HCT116 (cell line): Measurements from ENCODE around the gene ANKRD6. TPM values are rescaled to one million over a fixed set of nuclear protein-coding genes. Genes with fewer than 3 reads are reported as not detected.

ENCODE experiments used
- ATAC-seq: fragments of 200-7000 bp; cut with Tn5 transposase; 2 replicates; pipeline ENCODE4 v1.9.1; 2020; ENCODE audit warnings: mild to moderate bottlenecking, moderate library complexity
- BruUV-seq: library from RNA; stranded (reverse); fragments of 400-500 nt; replicated peaks from 2 replicates; lab custom pipeline; 2021; lab: Mats Ljungman, UMichigan
- CTCF ChIA-PET: fragments of 300-600 bp; sonication (Branson Sonifier 250); formaldehyde crosslinking; loops from one replicate; lab custom pipeline; 2021; ENCODE audit warnings: antibody characterized with exemption; lab: Charles Lee
- POLR2A ChIA-PET: fragments of 300-600, 350-600 bp; sonication (Branson Sonifier 250); formaldehyde crosslinking; loops from one replicate; lab custom pipeline; 2021; ENCODE audit warnings: antibody characterized with exemption; lab: Charles Lee
- RAD21 ChIA-PET, 2 experiments: fragments of 300-600 bp; sonication (Branson Sonifier 250); formaldehyde crosslinking; loops; one replicate each; lab custom pipeline; 2023; ENCODE audit warnings: low total read pairs in 2 of 2; ENCODE audit not compliant: uncharacterized antibody in 2 of 2, unreplicated experiment in 2 of 2, low non-redundant PET in 1 of 2; lab: Charles Lee
- DNase-seq: peaks from one replicate; pipeline ENCODE4 v3.0.0-alpha.2; 2010; ENCODE audit warnings: low read depth, low spot score
- H2AFZ ChIP-seq: fragments of 200-600 bp; shearing (Covaris generic), sonication (generic); 2 replicates; pipeline ENCODE4 v1.6.1; 2017; ENCODE audit warnings: low read depth, mixed run types, mixed read lengths, antibody characterized with exemption, low read length; ENCODE audit not compliant: poor library complexity, severe bottlenecking
- H3K27ac ChIP-seq: 2 replicates; pipeline ENCODE4 v1.5.1; 2012; ENCODE audit warnings: low read depth, low read length
- H3K27me3 ChIP-seq: fragments of 200-600 bp; sonication (generic); 2 replicates; pipeline ENCODE4 v1.6.1; 2016; ENCODE audit warnings: mixed run types, low read length, mixed read lengths; ENCODE audit not compliant: insufficient read depth
- H3K36me3 ChIP-seq, 2 experiments: fragments of 200-500 bp in 1 of 2; fragments of 200-600 bp in 1 of 2; sonication (Bioruptor generic) in 1 of 2; sonication (generic) in 1 of 2; 2 replicates each; pipeline versions ENCODE4 v1.5.1 to v1.6.1; 2014 to 2016; ENCODE audit warnings: low read length in 2 of 2, inconsistent platforms in 1 of 2, mixed read lengths in 1 of 2, mixed run types in 1 of 2; ENCODE audit not compliant: insufficient read depth in 2 of 2, control insufficient read depth in 1 of 2
- H3K4me1 ChIP-seq, 2 experiments: fragments of 200-600 bp in 1 of 2; sonication (generic) in 1 of 2; 2 replicates each; pipeline versions ENCODE4 v1.5.1 to v1.6.1; 2012 to 2017; ENCODE audit warnings: low read length in 2 of 2, inconsistent platforms in 1 of 2, mild to moderate bottlenecking in 1 of 2, mixed read lengths in 1 of 2, mixed run types in 1 of 2, moderate library complexity in 1 of 2; ENCODE audit not compliant: insufficient read depth in 2 of 2, control insufficient read depth in 1 of 2
- H3K4me2 ChIP-seq: fragments of 200-600 bp; sonication (generic); 2 replicates; pipeline ENCODE4 v1.6.1; 2017; ENCODE audit warnings: mixed run types, low read length, mixed read lengths
- H3K4me3 ChIP-seq, 2 experiments: fragments of 200-600 bp in 1 of 2; sonication (generic) in 1 of 2; replicated peaks in 1 of 2; 2 replicates each; pipeline ENCODE4 v1.5.1; 2011 to 2016; ENCODE audit warnings: low read length in 2 of 2, control low read depth in 1 of 2, low read depth in 1 of 2, mild to moderate bottlenecking in 1 of 2, mixed read lengths in 1 of 2, mixed run types in 1 of 2
- H3K79me2 ChIP-seq: fragments of 200-600 bp; sonication (generic); 2 replicates; pipeline ENCODE4 v1.6.1; 2017; ENCODE audit warnings: mild to moderate bottlenecking, mixed run types, low read length, moderate library complexity, mixed read lengths; ENCODE audit not compliant: insufficient read depth
- H3K9ac ChIP-seq: fragments of 200-600 bp; sonication (generic); 2 replicates; pipeline ENCODE4 v1.6.1; 2016; ENCODE audit warnings: low read length, mixed read lengths
- H3K9me2 ChIP-seq: fragments of 200-600 bp; sonication (generic), shearing (Covaris generic); 2 replicates; pipeline ENCODE4 v1.6.1; 2017; ENCODE audit warnings: mixed run types, mild to moderate bottlenecking, moderate library complexity; ENCODE audit not compliant: insufficient read depth
- H3K9me3 ChIP-seq, 2 experiments: fragments of 200-500 bp in 1 of 2; fragments of 200-600 bp in 1 of 2; sonication (Bioruptor generic) in 1 of 2; sonication (generic) in 1 of 2; 2 replicates each; pipeline ENCODE4 v1.6.1; 2014 to 2017; ENCODE audit warnings: low read length in 2 of 2, mixed read lengths in 2 of 2, inconsistent platforms in 1 of 2, low read depth in 1 of 2, mild to moderate bottlenecking in 1 of 2, mixed run types in 1 of 2, moderate library complexity in 1 of 2; ENCODE audit not compliant: control insufficient read depth in 1 of 2, insufficient read depth in 1 of 2
- H4K20me1 ChIP-seq: fragments of 200-600 bp; sonication (generic), shearing (Covaris generic); 2 replicates; pipeline ENCODE4 v1.6.1; 2017; ENCODE audit warnings: mixed run types, mild to moderate bottlenecking, moderate library complexity; ENCODE audit not compliant: insufficient read depth
- CBX3 ChIP-seq: IDR thresholded peaks from 2 replicates; pipeline ENCODE4 v1.6.1; 2012; ENCODE audit warnings: low read depth
- CEBPB ChIP-seq: IDR thresholded peaks from 2 replicates; pipeline ENCODE4 v1.6.1; 2012; ENCODE audit warnings: low read depth
- ELF1 ChIP-seq: IDR thresholded peaks from 2 replicates; pipeline ENCODE4 v1.6.1; 2012; ENCODE audit warnings: low read depth, borderline replicate concordance
- JUND ChIP-seq: IDR thresholded peaks from 2 replicates; pipeline ENCODE4 v1.6.1; 2012
- POLR2A ChIP-seq: IDR thresholded peaks from 2 replicates; pipeline ENCODE4 v1.7.0; 2011; ENCODE audit warnings: borderline replicate concordance; ENCODE audit not compliant: insufficient read depth, insufficient read length; ENCODE audit errors: extremely low read depth
- POLR2AphosphoS5 ChIP-seq: IDR thresholded peaks from 2 replicates; pipeline ENCODE4 v1.6.1; 2011; ENCODE audit warnings: mild to moderate bottlenecking, low read depth, low read length, moderate library complexity
- RAD21 ChIP-seq: IDR thresholded peaks from 2 replicates; pipeline ENCODE4 v1.6.1; 2012; ENCODE audit warnings: low read depth, mild to moderate bottlenecking
- SRF ChIP-seq: IDR thresholded peaks from 2 replicates; pipeline ENCODE4 v1.6.1; 2012; ENCODE audit warnings: low read depth
- intact Hi-C: fragments of 100-400 bp; cut with micrococcal nuclease; formaldehyde crosslinking; loops from 2 replicates; pipeline ENCODE4 v1.10.0; 2022
- total RNA-seq: library from RNA; stranded (reverse); gene quantifications from one replicate; pipeline ENCODE4 v1.2.1, GENCODE V29; 2021; ENCODE audit not compliant: unreplicated experiment
- TF ChIP-seq, protein P1 (sequence below): IDR thresholded peaks from 2 replicates; pipeline ENCODE4 v1.6.1; 2012; ENCODE audit warnings: low read depth
- TF ChIP-seq, protein P2 (sequence below): IDR thresholded peaks from 2 replicates; pipeline ENCODE4 v1.6.1; 2011; ENCODE audit warnings: mild to moderate bottlenecking, low read length, moderate library complexity; ENCODE audit not compliant: insufficient replicate concordance; ENCODE audit errors: extremely low read depth

Gene ANKRD6
- total RNA-seq, 1 experiment from 2014 or later = 9.9 TPM

DNA sequence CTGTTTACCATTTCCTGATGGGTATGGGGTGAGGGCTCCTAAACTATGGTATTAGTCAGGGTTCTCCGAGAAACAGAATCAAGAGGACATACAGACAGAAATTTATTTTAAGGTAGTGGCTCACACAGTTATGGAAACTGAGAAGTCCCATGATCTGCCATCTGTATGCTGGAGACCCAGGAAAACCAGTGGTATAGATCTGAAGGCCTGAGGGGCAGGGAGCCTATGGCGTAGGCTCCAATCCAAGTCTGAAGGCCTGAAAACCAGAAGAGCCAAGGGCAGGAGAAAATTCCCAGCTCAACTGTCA, 93.6 kb downstream of the ANKRD6 start:
- ATAC-seq = no peak
- H3K4me3 ChIP-seq = no peak overlapping the region

DNA sequence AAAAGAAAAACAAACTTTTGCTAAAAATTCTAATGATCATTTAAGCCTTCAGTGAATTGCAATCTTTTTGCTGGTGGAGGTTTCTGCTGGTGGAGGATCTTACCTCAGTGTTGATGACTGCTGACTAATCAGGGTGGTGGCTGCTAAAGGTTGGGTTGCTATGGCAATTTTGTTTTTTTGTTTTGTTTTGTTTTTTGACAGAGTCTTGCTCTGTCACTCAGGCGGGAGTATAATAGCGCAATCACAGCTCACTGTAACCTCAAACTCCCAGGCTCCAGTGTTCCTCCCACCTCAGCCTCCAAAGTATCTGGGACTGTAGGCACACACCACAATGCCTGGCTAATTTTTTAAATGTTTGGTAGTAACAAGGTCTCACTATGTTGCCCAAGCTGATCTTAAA, 94.7 kb downstream of the ANKRD6 start:
- Histone ChIP-seq H3K9ac (no peak overlapping the region), H2AFZ (no peak overlapping the region), H3K79me2 (no peaks in the 10 kb centered on the region), H3K27ac (no peak overlapping the region), H3K4me2 (no peak overlapping the region), H3K9me2 (no peaks in the 10 kb centered on the region), H3K4me1 (no peaks in the 10 kb centered on the region), H3K36me3 (no peaks in the 10 kb centered on the region), H3K9me3 (no peaks in the 10 kb centered on the region), H3K27me3 (no peaks in the 10 kb centered on the region), H3K4me3 (no peak overlapping the region)
- POLR2A ChIA-PET = no interaction called here
- RAD21 ChIA-PET = no interaction called here
- intact Hi-C loops = no loop called here
- peak; percentile 3 for DNase-seq
- CTCF ChIA-PET = no interaction called here
- TF ChIP-seq POLR2AphosphoS5 (no peak), POLR2A (no peak), RAD21 (no peak), SRF (no peak), CEBPB (no peak), CBX3 (no peak), ELF1 (no peak), JUND (no peak)
- TF ChIP-seq, protein P1, sequence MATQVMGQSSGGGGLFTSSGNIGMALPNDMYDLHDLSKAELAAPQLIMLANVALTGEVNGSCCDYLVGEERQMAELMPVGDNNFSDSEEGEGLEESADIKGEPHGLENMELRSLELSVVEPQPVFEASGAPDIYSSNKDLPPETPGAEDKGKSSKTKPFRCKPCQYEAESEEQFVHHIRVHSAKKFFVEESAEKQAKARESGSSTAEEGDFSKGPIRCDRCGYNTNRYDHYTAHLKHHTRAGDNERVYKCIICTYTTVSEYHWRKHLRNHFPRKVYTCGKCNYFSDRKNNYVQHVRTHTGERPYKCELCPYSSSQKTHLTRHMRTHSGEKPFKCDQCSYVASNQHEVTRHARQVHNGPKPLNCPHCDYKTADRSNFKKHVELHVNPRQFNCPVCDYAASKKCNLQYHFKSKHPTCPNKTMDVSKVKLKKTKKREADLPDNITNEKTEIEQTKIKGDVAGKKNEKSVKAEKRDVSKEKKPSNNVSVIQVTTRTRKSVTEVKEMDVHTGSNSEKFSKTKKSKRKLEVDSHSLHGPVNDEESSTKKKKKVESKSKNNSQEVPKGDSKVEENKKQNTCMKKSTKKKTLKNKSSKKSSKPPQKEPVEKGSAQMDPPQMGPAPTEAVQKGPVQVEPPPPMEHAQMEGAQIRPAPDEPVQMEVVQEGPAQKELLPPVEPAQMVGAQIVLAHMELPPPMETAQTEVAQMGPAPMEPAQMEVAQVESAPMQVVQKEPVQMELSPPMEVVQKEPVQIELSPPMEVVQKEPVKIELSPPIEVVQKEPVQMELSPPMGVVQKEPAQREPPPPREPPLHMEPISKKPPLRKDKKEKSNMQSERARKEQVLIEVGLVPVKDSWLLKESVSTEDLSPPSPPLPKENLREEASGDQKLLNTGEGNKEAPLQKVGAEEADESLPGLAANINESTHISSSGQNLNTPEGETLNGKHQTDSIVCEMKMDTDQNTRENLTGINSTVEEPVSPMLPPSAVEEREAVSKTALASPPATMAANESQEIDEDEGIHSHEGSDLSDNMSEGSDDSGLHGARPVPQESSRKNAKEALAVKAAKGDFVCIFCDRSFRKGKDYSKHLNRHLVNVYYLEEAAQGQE = no peak
- TF ChIP-seq, protein P2, sequence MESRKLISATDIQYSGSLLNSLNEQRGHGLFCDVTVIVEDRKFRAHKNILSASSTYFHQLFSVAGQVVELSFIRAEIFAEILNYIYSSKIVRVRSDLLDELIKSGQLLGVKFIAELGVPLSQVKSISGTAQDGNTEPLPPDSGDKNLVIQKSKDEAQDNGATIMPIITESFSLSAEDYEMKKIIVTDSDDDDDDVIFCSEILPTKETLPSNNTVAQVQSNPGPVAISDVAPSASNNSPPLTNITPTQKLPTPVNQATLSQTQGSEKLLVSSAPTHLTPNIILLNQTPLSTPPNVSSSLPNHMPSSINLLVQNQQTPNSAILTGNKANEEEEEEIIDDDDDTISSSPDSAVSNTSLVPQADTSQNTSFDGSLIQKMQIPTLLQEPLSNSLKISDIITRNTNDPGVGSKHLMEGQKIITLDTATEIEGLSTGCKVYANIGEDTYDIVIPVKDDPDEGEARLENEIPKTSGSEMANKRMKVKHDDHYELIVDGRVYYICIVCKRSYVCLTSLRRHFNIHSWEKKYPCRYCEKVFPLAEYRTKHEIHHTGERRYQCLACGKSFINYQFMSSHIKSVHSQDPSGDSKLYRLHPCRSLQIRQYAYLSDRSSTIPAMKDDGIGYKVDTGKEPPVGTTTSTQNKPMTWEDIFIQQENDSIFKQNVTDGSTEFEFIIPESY = no peak
- TF ChIP-seq, all 23 proteins: peak for 0
- BruUV-seq = no TSS peak
- no peak for ATAC-seq
- H4K20me1 ChIP-seq = no peaks in the 10 kb centered on the region

More for the DNA sequence above, 93.6 kb downstream of the ANKRD6 start:
- Histone ChIP-seq H3K9me2 (no peaks in the 10 kb centered on the region), H3K36me3 (no peaks in the 10 kb centered on the region), H3K27ac (no peak overlapping the region), H2AFZ (no peak overlapping the region), H3K79me2 (no peaks in the 10 kb centered on the region), H3K9me3 (no peaks in the 10 kb centered on the region), H3K9ac (no peak overlapping the region), H4K20me1 (no peaks in the 10 kb centered on the region), H3K27me3 (no peaks in the 10 kb centered on the region), H3K4me2 (no peak overlapping the region), H3K4me1 (no peaks in the 10 kb centered on the region)
- no peak for DNase-seq
- ChIA-PET RAD21 (no interaction called here), POLR2A (no interaction called here), CTCF (no interaction called here)
- TF ChIP-seq POLR2AphosphoS5 = no peak
- intact Hi-C loops = no loop called here
- BruUV-seq = no TSS peak
